ENCODE results near the gene SPATA9. TPM values are rescaled to one million over a fixed set of nuclear protein-coding genes. Genes with fewer than 3 reads are reported as not detected.

SPATA9 gene
- total and polyA plus RNA-seq, 2 of the 13 experiments (the other 11 are each of a cell fraction or from before 2014, with no cell fraction given), result not detected

DNA sequence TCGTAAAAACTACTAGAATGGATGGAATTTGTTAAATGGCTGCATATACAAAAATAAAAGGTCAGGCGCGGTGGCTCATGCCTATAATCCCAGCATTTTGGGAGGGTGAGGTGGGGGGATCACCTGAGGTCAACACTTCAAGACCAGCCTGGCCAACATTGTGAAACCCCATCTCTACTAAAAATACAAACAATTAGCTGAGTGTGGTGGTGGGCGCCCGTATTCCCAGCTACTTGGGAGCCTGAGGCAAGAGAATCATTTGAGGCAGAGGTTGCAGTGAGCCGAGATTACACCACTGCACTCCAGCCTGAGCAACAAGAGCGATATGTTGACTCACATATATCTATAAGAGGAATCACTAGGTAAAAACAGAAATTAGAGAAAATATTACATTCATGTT is 72.2 kb downstream of the SPATA9 start:
- no TSS peak for BruUV-seq (replicated peaks)
- H3K27ac ChIP-seq (ENCODE audit: extremely low read length, insufficient read depth, low read length), result no peak overlapping the region
- H4K20me1 ChIP-seq (ENCODE audit: insufficient read depth, low read length), result no peaks in the 10 kb centered on the region
- no peak for TF ChIP-seq TRAFD1 (CRISPR knock-in tag; IDR thresholded peaks at IDR 0.05; ENCODE audit: borderline replicate concordance)
- TF ChIP-seq SAP130 (CRISPR knock-in tag; IDR thresholded peaks at IDR 0.05; ENCODE audit: low read depth), result no peak
- no peak for TF ChIP-seq TEAD2 (CRISPR knock-in tag; IDR thresholded peaks at IDR 0.05)
- TF ChIP-seq WIZ (CRISPR knock-in tag; IDR thresholded peaks at IDR 0.05), result no peak
- TF ChIP-seq ZNF549 (CRISPR knock-in tag; IDR thresholded peaks at IDR 0.05), result no peak
- TF ChIP-seq ZMYM2 (CRISPR knock-in tag; IDR thresholded peaks at IDR 0.05), result no peak
- TF ChIP-seq ZNF691 (CRISPR knock-in tag; IDR thresholded peaks at IDR 0.05; ENCODE audit: borderline replicate concordance, low read depth), result no peak
- no peak for TF ChIP-seq ZNF773 (CRISPR knock-in tag; IDR thresholded peaks at IDR 0.05; ENCODE audit: borderline replicate concordance)
- TF ChIP-seq JUND (CRISPR knock-in tag; IDR thresholded peaks at IDR 0.05), result no peak
- no peak for TF ChIP-seq ZNF530 (CRISPR knock-in tag; IDR thresholded peaks at IDR 0.05; ENCODE audit: low read depth)
- TF ChIP-seq AKAP8 (CRISPR knock-in tag; IDR thresholded peaks at IDR 0.05), result no peak
- TF ChIP-seq ZNF749 (CRISPR knock-in tag; IDR thresholded peaks at IDR 0.05; ENCODE audit: borderline replicate concordance), result no peak
- TF ChIP-seq ZNF34 (CRISPR knock-in tag; IDR thresholded peaks at IDR 0.05; ENCODE audit: borderline replicate concordance), result no peak
- no peak for TF ChIP-seq YEATS4 (CRISPR knock-in tag; IDR thresholded peaks at IDR 0.05; ENCODE audit: borderline replicate concordance)
- TF ChIP-seq KAT8 (CRISPR knock-in tag; IDR thresholded peaks at IDR 0.05), result no peak
- no peak overlapping the region for H3K9ac ChIP-seq (ENCODE audit: insufficient read depth, low read depth, low read length)
- peaks cover 8% of the 10 kb centered on the region; the same call in 1 of the 2 replicates for H3K4me1 ChIP-seq (ENCODE audit: insufficient read depth, low read length)
- H3K36me3 ChIP-seq (replicated peaks in 1 of 2; ENCODE audit: control insufficient read depth in 1 of 2, insufficient read depth in 2 of 2, low read length in 2 of 2), result no peaks in the 10 kb centered on the region
- no peaks in the 10 kb centered on the region; a peak in 1 of 5 replicates for H3K27me3 ChIP-seq (ENCODE audit: control insufficient read depth in 1 of 2, insufficient read depth in 2 of 2, low read length in 2 of 2)
- no peaks in the 10 kb centered on the region for H3K9me3 ChIP-seq (ENCODE audit: low read length)
- H3K79me2 ChIP-seq (ENCODE audit: insufficient read depth, low read length), result no peaks in the 10 kb centered on the region
- in situ Hi-C loops (cut with HindIII; ENCODE audit: extremely low pct_ligation_motif_present, low pct_unique_long_range_greater_than_20kb), result no loop called here
- no peak overlapping the region for H3K4me2 ChIP-seq (ENCODE audit: low read depth, low read length)
- DNase-seq (ENCODE audit: low spot score) (no peak), ATAC-seq (no peak), FAIRE-seq (no peak)
- no peak overlapping the region for H3K4me3 ChIP-seq (replicated peaks in 1 of 3; ENCODE audit: insufficient read depth in 1 of 3, low read depth in 2 of 3, low read length in 3 of 3)
- WGBS (ENCODE audit: low lambda C conversion rate), result 53% methylated on average over 7 of the region's 7 CpGs
- intact Hi-C loops (cut with micrococcal nuclease; ENCODE audit: unreplicated experiment), result no loop called here
- ChIA-PET POLR2A (no interaction called here), CTCF (ENCODE audit: low intra/inter-chr PET ratio, low total read pairs) (no interaction called here)
- no peak overlapping the region for H2AFZ ChIP-seq (ENCODE audit: low read length)
